GM12892 (cell line): ENCODE results near the gene TBXA2R.

Experiments used
- DNase-seq: peaks from one replicate; pipeline ENCODE4 v3.0.0; 2011; ENCODE audit not compliant: insufficient read length
- FAIRE-seq: peaks from 2 replicates; lab custom pipeline; 2011; peaks lifted over from hg19 to GRCh38; lab: Jason Lieb, UNC
- POLR2A ChIP-seq: IDR thresholded peaks from 2 replicates; pipeline ENCODE4 v1.6.1; 2011; ENCODE audit warnings: low read depth, low read length, control low read depth
- POLR2AphosphoS5 ChIP-seq: IDR thresholded peaks from 2 replicates; pipeline ENCODE4 v1.6.1; 2011; ENCODE audit warnings: low read depth, low read length, control low read depth
- TAF1 ChIP-seq: IDR thresholded peaks from 2 replicates; pipeline ENCODE4 v1.6.1; 2011; ENCODE audit warnings: low read depth, mild to moderate bottlenecking, control low read depth, low read length, borderline replicate concordance

TBXA2R gene

GRCh38 chr19:3608750-3609322 lies 2.2 kb upstream of the TBXA2R start:
- DNase-seq (no peak), FAIRE-seq (no peak)
- TF ChIP-seq POLR2AphosphoS5, result no peak
- TF ChIP-seq TAF1, result no peak
- no peak for TF ChIP-seq POLR2A

GRCh38 chr19:3608079-3608641 lies 1.5 kb upstream of the TBXA2R start:
- no peak for DNase-seq
- FAIRE-seq, result no peak
- TF ChIP-seq POLR2A, result no peak
- TF ChIP-seq POLR2AphosphoS5, result no peak
- TF ChIP-seq TAF1, result no peak

GRCh38 chr19:3607303-3608078 lies 816 bp upstream of the TBXA2R start:
- DNase-seq (no peak), FAIRE-seq (no peak)
- TF ChIP-seq POLR2AphosphoS5, result no peak
- no peak for TF ChIP-seq TAF1
- no peak for TF ChIP-seq POLR2A

- no peak for DNase-seq
These were observed 443 bp downstream of the TBXA2R start for GRCh38 chr19:3606174-3606689.

GRCh38 chr19:3605770-3606169 lies 905 bp downstream of the TBXA2R start:
- TF ChIP-seq TAF1, result no peak
- TF ChIP-seq POLR2AphosphoS5, result no peak
- TF ChIP-seq POLR2A, result no peak
- FAIRE-seq (peak; percentile 74), DNase-seq (no peak)

More at GRCh38 chr19:3606174-3606689, 443 bp downstream of the TBXA2R start:
- TF ChIP-seq TAF1 (no peak), POLR2AphosphoS5 (no peak), POLR2A (no peak)
- no peak for FAIRE-seq

GRCh38 chr19:3605361-3605760 lies 1.3 kb downstream of the TBXA2R start:
- DNase-seq (no peak), FAIRE-seq (peak; percentile 36)
- TF ChIP-seq TAF1 (no peak), POLR2A (no peak), POLR2AphosphoS5 (no peak)

GRCh38 chr19:3604987-3605343 lies 1.7 kb downstream of the TBXA2R start:
- FAIRE-seq, result no peak
- TF ChIP-seq TAF1, result no peak
- DNase-seq, result no peak

- DNase-seq (no peak), FAIRE-seq (no peak)
- TF ChIP-seq TAF1, result no peak
- no peak for TF ChIP-seq POLR2A
- TF ChIP-seq POLR2AphosphoS5, result no peak
These were observed 2.3 kb downstream of the TBXA2R start for GRCh38 chr19:3604227-3604986.

GRCh38 chr19:3603121-3603811 lies 3.4 kb downstream of the TBXA2R start:
- FAIRE-seq, result no peak
- TF ChIP-seq TAF1 (no peak), POLR2AphosphoS5 (no peak), POLR2A (no peak)
- DNase-seq, result no peak

GRCh38 chr19:3601021-3601420 lies 5.7 kb downstream of the TBXA2R start:
- DNase-seq (no peak), FAIRE-seq (no peak)
- TF ChIP-seq POLR2AphosphoS5 (no peak), POLR2A (no peak), TAF1 (no peak)
